ENCODE data around the gene PAM.

DNA sequence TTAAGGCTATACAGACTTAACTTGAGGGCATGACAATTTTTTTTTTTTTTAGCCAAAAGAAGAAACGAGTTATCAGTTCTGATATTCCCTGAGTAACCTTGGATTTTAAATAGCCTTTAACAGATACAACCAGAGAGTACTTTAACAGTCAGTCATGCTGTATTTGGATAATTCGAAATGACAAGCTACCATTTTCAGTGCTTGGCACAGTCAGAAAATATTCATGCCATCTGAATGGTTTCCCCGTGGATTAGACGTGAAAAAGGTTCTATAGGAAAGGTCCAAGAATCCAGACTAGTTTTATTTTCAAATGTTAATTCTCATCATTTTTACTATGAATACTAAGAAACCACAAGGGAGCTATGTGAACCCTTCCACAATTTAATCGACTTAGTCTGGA is 165.7 kb downstream of the PAM start:
- TF ChIP-seq, protein P1, sequence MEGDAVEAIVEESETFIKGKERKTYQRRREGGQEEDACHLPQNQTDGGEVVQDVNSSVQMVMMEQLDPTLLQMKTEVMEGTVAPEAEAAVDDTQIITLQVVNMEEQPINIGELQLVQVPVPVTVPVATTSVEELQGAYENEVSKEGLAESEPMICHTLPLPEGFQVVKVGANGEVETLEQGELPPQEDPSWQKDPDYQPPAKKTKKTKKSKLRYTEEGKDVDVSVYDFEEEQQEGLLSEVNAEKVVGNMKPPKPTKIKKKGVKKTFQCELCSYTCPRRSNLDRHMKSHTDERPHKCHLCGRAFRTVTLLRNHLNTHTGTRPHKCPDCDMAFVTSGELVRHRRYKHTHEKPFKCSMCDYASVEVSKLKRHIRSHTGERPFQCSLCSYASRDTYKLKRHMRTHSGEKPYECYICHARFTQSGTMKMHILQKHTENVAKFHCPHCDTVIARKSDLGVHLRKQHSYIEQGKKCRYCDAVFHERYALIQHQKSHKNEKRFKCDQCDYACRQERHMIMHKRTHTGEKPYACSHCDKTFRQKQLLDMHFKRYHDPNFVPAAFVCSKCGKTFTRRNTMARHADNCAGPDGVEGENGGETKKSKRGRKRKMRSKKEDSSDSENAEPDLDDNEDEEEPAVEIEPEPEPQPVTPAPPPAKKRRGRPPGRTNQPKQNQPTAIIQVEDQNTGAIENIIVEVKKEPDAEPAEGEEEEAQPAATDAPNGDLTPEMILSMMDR (conservative IDR thresholded peaks at IDR 0.05; ENCODE audit: low read depth, low read length): no peak
- TF ChIP-seq EZH2 (IDR thresholded peaks at IDR 0.05; ENCODE audit: borderline replicate concordance, low read depth, low read length, poor library complexity, severe bottlenecking): no peak

Measured in A673 (cell line).